HepG2 (cell line): ENCODE data around the gene MZT2A. TPM values are rescaled to one million over a fixed set of nuclear protein-coding genes. Genes with fewer than 3 reads are reported as not detected.
"Not testable (repeated sequence)": the region's sequence is repeated elsewhere in the genome, so short reads cannot be mapped to it uniquely, and the experiment has no call there.

Source experiments
- ATAC-seq: fragments of 200-7000 bp; cut with Tn5 transposase; 3 replicates; pipeline ENCODE4 v1.9.1; 2020; ENCODE audit warnings: mild to moderate bottlenecking, moderate library complexity
- BruUV-seq: library from RNA; stranded (reverse); fragments of 400-500 nt; replicated peaks from 2 replicates; lab custom pipeline; 2021; lab: Mats Ljungman, UMichigan
- CTCF ChIA-PET: fragments of 300-600 bp; formaldehyde crosslinking; extraction: SDS; loops from one replicate; lab custom pipeline; 2021; ENCODE audit warnings: low total read pairs, inconsistent platforms, low intra/inter-chr PET ratio; lab: Yijun Ruan, JAX
- POLR2A ChIA-PET: fragments of 350-600 bp; sonication (Branson Sonifier 250); formaldehyde crosslinking; loops from one replicate; lab custom pipeline; 2020; ENCODE audit warnings: antibody characterized with exemption, inconsistent platforms; lab: Yijun Ruan, JAX
- DNase-seq: peaks from one replicate; pipeline ENCODE4 v3.0.0-alpha.2; 2015; ENCODE audit warnings: low spot score
- FAIRE-seq: peaks from 3 replicates; lab custom pipeline; 2011; peaks lifted over from hg19 to GRCh38; lab: Jason Lieb, UNC
- H2AFZ ChIP-seq: one replicate; pipeline ENCODE4 v1.6.1; 2011; ENCODE audit warnings: low read length, inconsistent platforms
- H3K27ac ChIP-seq: fragments of 300-600 bp; 3 replicates; pipeline ENCODE4 v1.8.0; 2011; ENCODE audit warnings: mixed run types, mild to moderate bottlenecking, mixed read lengths, low read length, inconsistent platforms; ENCODE audit not compliant: insufficient read depth; ENCODE audit errors: extremely low read length
- H3K27me3 ChIP-seq, 2 experiments: fragments of 200-600 bp in 1 of 2; 2 replicates in 1 of 2; 3 replicates in 1 of 2; pipeline versions ENCODE4 v1.6.0 to v1.8.0; 2011; ENCODE audit warnings: low read length in 2 of 2, mild to moderate bottlenecking in 2 of 2, moderate library complexity in 2 of 2, inconsistent platforms in 1 of 2; ENCODE audit not compliant: insufficient read depth in 2 of 2, control insufficient read depth in 1 of 2
- H3K36me3 ChIP-seq, 2 experiments: fragments of 200-600 bp in 1 of 2; replicated peaks in 1 of 2; 2 replicates in 1 of 2; 3 replicates in 1 of 2; pipeline versions ENCODE4 v1.5.1 to v1.8.0; 2011; ENCODE audit warnings: low read length in 2 of 2, inconsistent platforms in 1 of 2; ENCODE audit not compliant: insufficient read depth in 2 of 2, control insufficient read depth in 1 of 2
- H3K4me1 ChIP-seq: 2 replicates; pipeline ENCODE4 v1.5.1; 2012; ENCODE audit warnings: low read length, inconsistent platforms; ENCODE audit not compliant: insufficient read depth
- H3K4me2 ChIP-seq: 2 replicates; pipeline ENCODE4 v1.6.0; 2011; ENCODE audit warnings: low read depth, low read length, inconsistent platforms
- H3K4me3 ChIP-seq, 3 experiments: fragments of 200-600 bp in 1 of 3; sonication (generic), shearing (Covaris generic) in 1 of 3; replicated peaks in 1 of 3; 2 replicates each; pipeline ENCODE4 v1.5.1; 2011 to 2016; ENCODE audit warnings: low read length in 3 of 3, inconsistent platforms in 2 of 3, low read depth in 2 of 3, mild to moderate bottlenecking in 2 of 3, control low read depth in 1 of 3, mixed read lengths in 1 of 3; ENCODE audit not compliant: insufficient read depth in 1 of 3
- H3K79me2 ChIP-seq: one replicate; pipeline ENCODE4 v1.6.1; 2011; ENCODE audit warnings: low read length, inconsistent platforms; ENCODE audit not compliant: insufficient read depth
- H3K9ac ChIP-seq: 2 replicates; pipeline ENCODE4 v1.6.0; 2011; ENCODE audit warnings: mild to moderate bottlenecking, low read depth, low read length, inconsistent platforms; ENCODE audit not compliant: insufficient read depth
- H3K9me3 ChIP-seq: 2 replicates; pipeline ENCODE4 v1.5.1; 2012; ENCODE audit warnings: mild to moderate bottlenecking, low read length
- H4K20me1 ChIP-seq: 2 replicates; pipeline ENCODE4 v1.6.0; 2011; ENCODE audit warnings: inconsistent platforms, mild to moderate bottlenecking, low read length, moderate library complexity; ENCODE audit not compliant: insufficient read depth
- THAP8 ChIP-seq: sonication (generic); formaldehyde crosslinking; IDR thresholded peaks from 2 replicates; pipeline ENCODE4 v1.5.1; 2020; ENCODE audit warnings: missing genetic modification reagents, mild to moderate bottlenecking, borderline replicate concordance
- ZBTB3 ChIP-seq: sonication (generic); formaldehyde crosslinking; IDR thresholded peaks from 2 replicates; pipeline ENCODE4 v1.4.0; 2020; ENCODE audit warnings: low read depth, mild to moderate bottlenecking, moderate library complexity, missing genetic modification reagents, borderline replicate concordance
- WGBS: methylation state at CpG from one replicate; pipeline ENCODE4 v1.1.6; 2017; ENCODE audit warnings: low lambda C conversion rate; 5-methylcytosine and 5-hydroxymethylcytosine counted together
- in situ Hi-C: cut with HindIII; loops from 2 replicates; pipeline ENCODE4 v1.10.0; 2017; ENCODE audit warnings: low pct_unique_long_range_greater_than_20kb; ENCODE audit not compliant: extremely low pct_ligation_motif_present
- intact Hi-C: fragments of 100-400 bp; cut with micrococcal nuclease; formaldehyde crosslinking; loops from one replicate; pipeline ENCODE4 v1.10.0; 2022; ENCODE audit not compliant: unreplicated experiment
- polyA plus RNA-seq, 8 experiments: library from polyadenylated mRNA; depleted of rRNA in 3 of 8; stranded (reverse) in 7 of 8; unstranded in 1 of 8; fragments of >200 nt; fragmentation: Illumina TruSeq in 4 of 8; extraction: Trizol in 4 of 8; gene quantifications; 2 replicates each; pipeline versions ENCODE4 v1.2.1 to v1.2.3, GENCODE V29; 2011 to 2016; ENCODE audit warnings: low read depth in 4 of 8, missing spikeins in 1 of 8, mixed read lengths in 1 of 8; ENCODE audit not compliant: insufficient read depth in 1 of 8
- total RNA-seq, 5 experiments: library from RNA; depleted of rRNA; stranded (reverse); fragments of >200 nt; fragmentation: Illumina TruSeq; extraction: Trizol; gene quantifications; 2 replicates each; pipeline ENCODE4 v1.2.3, GENCODE V29; 2016; ENCODE audit warnings: low read depth in 1 of 5

MZT2A gene
- total and polyA plus RNA-seq, 2 of the 13 experiments (the other 11 are each of a cell fraction or from before 2014, with no cell fraction given), result 221 to 349 TPM

DNA sequence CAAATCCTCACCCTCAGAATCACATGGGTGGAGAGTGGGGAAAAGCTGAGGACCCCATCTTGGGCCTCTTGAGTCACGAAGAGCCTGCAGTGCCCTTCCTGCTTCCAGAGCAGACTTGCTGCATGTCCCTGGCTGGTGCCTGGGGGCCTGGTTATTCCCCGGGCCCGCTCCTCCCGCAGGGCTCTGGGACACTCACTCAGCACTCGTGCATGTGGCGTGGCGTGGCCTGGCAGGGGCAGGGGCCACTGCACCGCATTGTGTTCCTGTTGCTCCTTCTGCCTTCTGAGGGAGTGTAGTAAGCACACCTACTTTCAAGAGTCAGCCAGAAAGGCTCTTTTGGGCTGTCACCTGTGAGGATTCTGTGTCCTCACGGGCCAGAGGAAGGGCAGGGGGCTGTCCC lies 17.4 kb upstream of the MZT2A start (continued):
- TF ChIP-seq THAP8 (CRISPR knock-in tag) (no peak), ZBTB3 (CRISPR knock-in tag) (no peak)

- intact Hi-C loops, H2AFZ ChIP-seq, H3K4me3 ChIP-seq, H4K20me1 ChIP-seq, H3K4me2 ChIP-seq, H3K79me2 ChIP-seq, H3K27me3 ChIP-seq, CTCF ChIA-PET, BruUV-seq, H3K9ac ChIP-seq, DNase-seq, H3K27ac ChIP-seq, in situ Hi-C loops, H3K9me3 ChIP-seq, H3K4me1 ChIP-seq, POLR2A ChIA-PET: not testable (repeated sequence)
- FAIRE-seq (peak; percentile 40), ATAC-seq (peak; percentile 11; the same call in 2 of the 3 replicates)
- 92% methylated on average over 7 of the region's 7 CpGs for WGBS
- H3K36me3 ChIP-seq, result peaks cover 26 to 75% of the 10 kb centered on the region in 2 experiments; a peak in 4 of 5 replicates
These were observed 12.0 kb upstream of the MZT2A start for GRCh38 chr2:131504082-131504750.

- WGBS, result 98% methylated on average over 4 of the region's 4 CpGs
- H4K20me1 ChIP-seq, FAIRE-seq, H3K27me3 ChIP-seq, CTCF ChIA-PET, DNase-seq, BruUV-seq, H3K9ac ChIP-seq, ATAC-seq, in situ Hi-C loops, intact Hi-C loops, H3K27ac ChIP-seq, H3K4me2 ChIP-seq, H3K4me3 ChIP-seq, H3K4me1 ChIP-seq, H2AFZ ChIP-seq, H3K9me3 ChIP-seq, H3K79me2 ChIP-seq, POLR2A ChIA-PET: not testable (repeated sequence)
- peaks cover 26 to 76% of the 10 kb centered on the region in 2 experiments; a peak in 4 of 5 replicates for H3K36me3 ChIP-seq
These were observed 11.4 kb upstream of the MZT2A start for GRCh38 chr2:131503587-131503986.

DNA sequence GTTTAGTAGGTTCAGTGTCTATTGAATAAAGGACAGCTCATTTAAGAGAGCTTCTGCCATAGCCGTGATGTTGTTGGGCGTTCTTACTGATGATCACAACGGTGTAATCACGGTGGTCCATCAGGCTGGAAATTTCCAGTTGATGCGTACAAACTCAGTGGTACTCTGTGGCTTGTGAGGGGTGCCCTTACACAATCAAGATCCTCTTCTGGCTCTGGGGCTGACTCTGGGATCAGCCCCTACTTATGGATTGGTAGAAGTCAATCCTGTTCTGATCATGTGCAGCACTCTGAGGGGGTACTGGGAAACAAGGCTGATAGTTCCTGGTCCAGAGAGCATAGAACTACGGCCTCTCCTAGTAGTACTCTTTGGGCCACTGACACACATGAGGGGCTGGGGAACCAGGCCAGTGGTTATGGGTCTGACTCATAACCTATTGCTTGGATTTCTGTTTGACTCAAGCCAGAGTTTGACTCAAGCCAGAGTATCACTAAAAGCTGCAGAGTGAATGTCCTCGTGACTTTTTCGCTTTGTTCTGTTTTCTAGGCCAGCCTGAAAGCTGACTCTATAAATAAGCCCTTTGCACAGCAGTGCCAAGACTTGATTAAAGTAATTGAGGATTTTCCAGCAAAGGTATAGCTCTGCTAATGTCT lies 6.2 kb upstream of the MZT2A start:
- FAIRE-seq, H3K4me2 ChIP-seq, ATAC-seq, H3K9ac ChIP-seq, H2AFZ ChIP-seq, H3K9me3 ChIP-seq, H3K4me3 ChIP-seq, CTCF ChIA-PET, BruUV-seq, H3K27me3 ChIP-seq, POLR2A ChIA-PET, H4K20me1 ChIP-seq, DNase-seq, H3K27ac ChIP-seq: not testable (repeated sequence)
- intact Hi-C loops (loop anchor here (10.0 kb wide), 1 partner anchor 344 kb away; no protein-coding TSS in a partner anchor), in situ Hi-C loops (loop anchor here (25.0 kb wide), 1 partner anchor 1311 kb away; the partner anchor contains the start of genes MZT2B, SMPD4 and TUBA3E)
- Histone ChIP-seq H3K36me3 (peaks cover 14 to 49% of the 10 kb centered on the region in 2 experiments; a peak in 4 of 5 replicates), H3K79me2 (peaks cover 43% of the 10 kb centered on the region), H3K4me1 (peaks cover 20% of the 10 kb centered on the region)
- 68% methylated on average over 8 of the region's 8 CpGs for WGBS
